Head of caudate nucleus (tissue), 42 donors: Measurements from ENCODE around the gene LBHD2.

ENCODE experiments used
- DNase-seq, 42 donors: peaks; one replicate each; pipeline versions ENCODE4 v3.0.0 to v3.0.0-alpha.2; 2020 to 2021; ENCODE audit warnings: mixed read lengths in 7 of 42
- intact Hi-C: fragments of 100-400 bp; cut with DNase I; formaldehyde crosslinking; loops from one replicate; pipeline ENCODE4 v1.15.0; 2022

LBHD2 gene

GRCh38 chr14:103124501-103125001 lies 40.5 kb downstream of the LBHD2 start:
- intact Hi-C loops: no loop called here

GRCh38 chr14:103125098-103126070 lies 41.4 kb downstream of the LBHD2 start:
- no peak for DNase-seq
- intact Hi-C loops: no loop called here

More at GRCh38 chr14:103124501-103125001, 40.5 kb downstream of the LBHD2 start:
- no peak for DNase-seq

GRCh38 chr14:103126088-103126872 lies 42.3 kb downstream of the LBHD2 start:
- intact Hi-C loops: no loop called here
- DNase-seq: no peak

GRCh38 chr14:103126873-103127304 lies 42.9 kb downstream of the LBHD2 start:
- peak in 36 of 42 donors; percentile 23 to 81 (median 62) for DNase-seq
- intact Hi-C loops: no loop called here

- intact Hi-C loops: no loop called here
- peak in 15 of 42 donors; percentile 30 to 64 (median 49) for DNase-seq
Measured at GRCh38 chr14:103127356-103127755, 43.3 kb downstream of the LBHD2 start.

- no peak for DNase-seq
Measured at GRCh38 chr14:103127861-103128598, 44.0 kb downstream of the LBHD2 start.

GRCh38 chr14:103128631-103129300 lies 44.8 kb downstream of the LBHD2 start:
- DNase-seq: peak in 30 of 42 donors; percentile 15 to 80 (median 54)
- intact Hi-C loops: no loop called here

More at GRCh38 chr14:103127861-103128598, 44.0 kb downstream of the LBHD2 start:
- intact Hi-C loops: no loop called here

- no peak for DNase-seq
Measured at GRCh38 chr14:103129301-103130016, 45.4 kb downstream of the LBHD2 start.

GRCh38 chr14:103130017-103130764 lies 46.2 kb downstream of the LBHD2 start:
- intact Hi-C loops: no loop called here
- DNase-seq: no peak

More at GRCh38 chr14:103129301-103130016, 45.4 kb downstream of the LBHD2 start:
- intact Hi-C loops: no loop called here

GRCh38 chr14:103130965-103131364 lies 47.0 kb downstream of the LBHD2 start:
- DNase-seq: no peak
- intact Hi-C loops: no loop called here

- intact Hi-C loops: no loop called here
- DNase-seq: no peak
Measured at GRCh38 chr14:103131580-103131979, 47.6 kb downstream of the LBHD2 start.

- intact Hi-C loops: no loop called here
- DNase-seq: no peak
Measured at GRCh38 chr14:103132381-103133209, 48.6 kb downstream of the LBHD2 start.

- intact Hi-C loops: no loop called here
- no peak for DNase-seq
Measured at GRCh38 chr14:103133210-103134140, 49.5 kb downstream of the LBHD2 start.

GRCh38 chr14:103134405-103134804 lies 50.4 kb downstream of the LBHD2 start:
- intact Hi-C loops: no loop called here
- no peak for DNase-seq

- intact Hi-C loops: no loop called here
Measured at GRCh38 chr14:103134919-103135318, 50.9 kb downstream of the LBHD2 start.

More at GRCh38 chr14:103134919-103135318, 50.9 kb downstream of the LBHD2 start:
- no peak for DNase-seq
